ENCODE results near the gene COL13A1. TPM values are rescaled to one million over a fixed set of nuclear protein-coding genes. Genes with fewer than 3 reads are reported as not detected.

The COL13A1 gene
- total and polyA plus RNA-seq, 2 of the 8 experiments (the other 6 are each of a cell fraction or from before 2014, with no cell fraction given) = 2.6 to 5.2 TPM

GRCh38 chr10:69980672-69981071 is 179.0 kb downstream of the COL13A1 start:
- Histone ChIP-seq H3K4me3 (ENCODE audit: extremely low read depth in 1 of 4, insufficient read depth in 2 of 4, low read depth in 3 of 4, low read length in 4 of 4) (no peak overlapping the region), H3K4me2 (ENCODE audit: insufficient read depth in 1 of 2, low read depth in 2 of 2, low read length in 2 of 2) (no peak overlapping the region), H3K23ac (ENCODE audit: insufficient read length) (no peak overlapping the region), H3K79me1 (ENCODE audit: low read depth, low read length) (no peaks in the 10 kb centered on the region), H4K20me1 (replicated peaks in 1 of 2; ENCODE audit: control insufficient read depth in 1 of 2, insufficient read depth in 2 of 2, low read length in 2 of 2) (no peaks in the 10 kb centered on the region), H4K91ac (replicated peaks; ENCODE audit: insufficient read length, low read length) (no peak overlapping the region), H2BK5ac (ENCODE audit: low read depth, low read length) (no peak overlapping the region), H2AFZ (ENCODE audit: low read length) (no peak overlapping the region), H3K27me3 (replicated peaks in 1 of 4; ENCODE audit: control insufficient read depth in 3 of 4, extremely low read depth in 1 of 4, insufficient read depth in 3 of 4, low read length in 3 of 4) (peaks cover 0 to 1% (median 0%) of the 10 kb centered on the region in 4 experiments; a peak in 1 of 7 replicates), H2BK12ac (ENCODE audit: low read depth, low read length) (no peak overlapping the region), H4K8ac (ENCODE audit: extremely low read depth, insufficient read depth, low read length) (no peak overlapping the region), H3K23me2 (ENCODE audit: low read depth, low read length) (no peaks in the 10 kb centered on the region), H2BK15ac (ENCODE audit: low read length) (no peak overlapping the region), H2BK120ac (replicated peaks; ENCODE audit: low read depth, low read length) (no peak overlapping the region), H2AK5ac (ENCODE audit: low read depth, low read length) (no peak overlapping the region), H2BK20ac (ENCODE audit: low read length) (no peak overlapping the region), H3K56ac (replicated peaks; ENCODE audit: insufficient read length, low read depth, low read length) (no peak overlapping the region), H3K79me2 (ENCODE audit: control insufficient read depth in 1 of 2, insufficient read depth in 2 of 2, low read length in 2 of 2) (no peaks in the 10 kb centered on the region), H3K14ac (ENCODE audit: insufficient read length) (no peak overlapping the region), H3K27ac (ENCODE audit: low read depth, low read length) (no peak overlapping the region), H3K4ac (replicated peaks; ENCODE audit: insufficient read length, low read depth, low read length) (no peak overlapping the region), H4K5ac (ENCODE audit: insufficient read length, low read depth, low read length) (no peak overlapping the region), H3K18ac (ENCODE audit: extremely low read depth, low read length) (no peak overlapping the region), H3K4me1 (replicated peaks in 1 of 4; ENCODE audit: control insufficient read depth in 3 of 4, insufficient read depth in 4 of 4, low read length in 3 of 4) (no peaks in the 10 kb centered on the region), H3K36me3 (ENCODE audit: control insufficient read depth in 2 of 4, insufficient read depth in 4 of 4, low read length in 3 of 4) (no peaks in the 10 kb centered on the region), H3K9ac (replicated peaks in 1 of 4; ENCODE audit: extremely low read depth in 1 of 4, low read depth in 3 of 4, low read length in 3 of 4) (no peak overlapping the region), H3K9me3 (ENCODE audit: insufficient read depth in 2 of 2, low read depth in 1 of 2, low read length in 1 of 2) (peaks cover 4% of the 10 kb centered on the region in 2 experiments; a peak in 2 of 4 replicates)
- FAIRE-seq = no peak
- 100% methylated on average over 2 of the region's 2 CpGs; no CpG with 5 or more reads in 1 of the 2 experiments for WGBS, 2 experiments (ENCODE audit: extremely low coverage in 1 of 2, insufficient coverage in 1 of 2, insufficient read length in 1 of 2, insufficient replicate concordance in 2 of 2, low coverage in 1 of 2, low lambda C conversion rate in 2 of 2, missing lambda C conversion rate in 1 of 2)
- DNase-seq (ENCODE audit: low read depth in 1 of 2, low spot score in 2 of 2) = no peak
- TF ChIP-seq POLR2A (IDR thresholded peaks at IDR 0.05; ENCODE audit: control extremely low read depth in 1 of 2, low read depth in 2 of 2, low read length in 2 of 2) (no peak), RXRA (IDR thresholded peaks at IDR 0.05; ENCODE audit: insufficient read depth, low read depth, low read length) (no peak), JUND (IDR thresholded peaks at IDR 0.05; ENCODE audit: low read length) (no peak)
- CTCF ChIA-PET (ENCODE audit: partially characterized antibody) = interaction anchor here (0.7 to 1.2 kb wide), 2 partner anchors 74 to 167 kb away, joined by 3 read pairs; no protein-coding TSS in a partner anchor
- POLR2A ChIA-PET (ENCODE audit: partially characterized antibody) = no interaction called here

Measured in H1 (cell line).